GM12864 (cell line): Measurements from ENCODE around the gene MMP10.

Experiments used
- DNase-seq: peaks from one replicate; pipeline ENCODE4 v3.0.0-alpha.2; 2011; ENCODE audit warnings: low read depth
- H3K4me3 ChIP-seq: 2 replicates; pipeline ENCODE4 v1.5.1; 2011; ENCODE audit warnings: mild to moderate bottlenecking, low read depth, low read length, control low read depth
- CTCF ChIP-seq: IDR thresholded peaks from 2 replicates; pipeline ENCODE4 v1.5.1; 2011; ENCODE audit warnings: low read depth, mild to moderate bottlenecking, moderate library complexity, low read length, control low read depth, inconsistent platforms; ENCODE audit errors: missing control alignments

The MMP10 gene

DNA sequence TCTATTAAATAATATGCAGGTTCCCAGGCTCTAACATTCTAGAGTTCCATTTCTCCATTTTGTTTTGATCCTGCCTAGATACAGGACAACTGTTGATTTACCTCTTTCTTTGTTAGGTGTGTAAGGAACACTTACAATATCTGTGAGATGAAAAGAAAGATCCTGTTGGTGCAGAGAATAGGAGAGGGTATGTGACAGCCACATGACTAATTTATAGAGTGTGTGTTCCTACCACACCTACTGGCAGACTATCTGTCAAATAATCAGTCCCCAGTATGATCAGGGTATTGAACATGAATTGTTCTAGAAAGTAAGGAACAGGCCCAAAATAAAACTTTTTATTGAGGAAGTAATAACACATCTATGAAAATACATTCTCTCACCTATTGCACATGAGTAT lies 10.2 kb downstream of the MMP10 start:
- no peak for TF ChIP-seq CTCF
- no peak overlapping the region for H3K4me3 ChIP-seq
- no peak for DNase-seq

GRCh38 chr11:102767800-102768199 lies 12.6 kb downstream of the MMP10 start:
- no peak overlapping the region for H3K4me3 ChIP-seq
- no peak for DNase-seq
- TF ChIP-seq CTCF: no peak

- TF ChIP-seq CTCF: no peak
- no peak overlapping the region for H3K4me3 ChIP-seq
- no peak for DNase-seq
Observed at GRCh38 chr11:102763440-102763839, 17.0 kb downstream of the MMP10 start.

GRCh38 chr11:102762361-102762767 lies 18.1 kb downstream of the MMP10 start:
- no peak for DNase-seq
- TF ChIP-seq CTCF: no peak
- H3K4me3 ChIP-seq: no peak overlapping the region

DNA sequence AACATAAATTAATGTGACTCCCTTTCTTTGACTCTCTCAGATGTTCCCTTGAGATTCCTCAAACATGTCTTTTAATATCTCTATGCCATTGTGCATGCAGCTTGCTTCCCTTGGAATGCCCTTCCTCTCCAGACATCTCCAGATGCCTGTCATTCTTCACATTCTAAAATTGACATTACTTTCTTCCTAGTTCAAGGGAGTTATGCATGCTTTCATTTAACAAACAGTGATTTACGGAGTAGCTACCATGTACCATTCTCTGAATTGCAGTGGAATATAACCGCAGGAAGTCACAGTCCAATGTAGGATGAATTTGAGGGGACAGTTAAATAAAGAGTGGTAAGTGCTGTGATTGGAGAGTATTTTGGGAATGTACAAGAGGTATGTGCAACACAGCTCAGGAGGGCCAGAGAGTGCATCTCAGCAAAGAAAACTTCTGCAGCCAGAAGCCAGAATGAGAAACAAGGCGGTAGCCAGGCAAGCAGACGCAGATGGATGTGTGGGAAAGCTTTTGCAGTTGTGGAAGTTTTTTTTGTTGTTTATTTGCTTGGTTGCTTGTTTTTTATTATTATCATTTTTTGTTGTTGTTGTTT lies 18.7 kb downstream of the MMP10 start:
- DNase-seq: no peak
- no peak for TF ChIP-seq CTCF
- H3K4me3 ChIP-seq: no peak overlapping the region

DNA sequence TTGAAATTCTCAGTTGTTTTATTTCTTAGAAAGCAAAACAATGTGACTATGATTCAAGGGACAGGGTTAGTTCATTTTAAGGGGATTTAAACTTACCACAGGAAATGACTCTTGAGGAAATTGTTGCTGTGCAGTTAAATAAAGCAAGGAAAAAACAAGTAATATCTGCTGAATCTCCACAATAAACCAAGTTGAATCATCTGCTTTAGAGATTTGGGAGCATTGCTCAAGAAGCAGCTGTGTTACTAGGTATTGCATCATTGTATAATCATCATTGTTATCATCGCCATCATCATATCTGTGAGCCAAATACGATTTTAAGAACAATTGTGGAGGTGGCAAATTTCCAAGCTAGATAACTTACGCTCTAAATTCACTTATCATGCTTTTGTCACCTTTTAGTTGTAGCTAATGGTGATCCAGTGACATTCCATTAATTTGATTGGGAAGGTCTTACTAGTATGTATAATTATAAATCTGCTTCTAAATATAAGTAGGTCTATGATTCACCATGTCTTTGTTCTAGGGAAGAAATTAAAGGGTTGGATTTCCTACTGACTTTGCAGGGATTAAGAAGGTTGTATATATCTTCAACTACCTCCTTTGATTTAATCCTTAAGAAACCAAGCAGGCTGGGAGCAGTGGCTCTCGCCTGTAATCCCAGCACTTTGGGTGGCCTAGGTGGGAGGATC lies 19.9 kb downstream of the MMP10 start:
- TF ChIP-seq CTCF: no peak
- DNase-seq: no peak
- H3K4me3 ChIP-seq: no peak overlapping the region
